NOMO-1 treated with DMSO at 0.1 percent for 48 hours (cell line): ENCODE data around the gene CETP.
"Not testable (repeated sequence)": the region's sequence is repeated elsewhere in the genome, so short reads cannot be mapped to it uniquely, and the experiment has no call there.

Experiments used
- DNase-seq: peaks from one replicate; lab custom pipeline; 2025; ENCODE audit not compliant: unreplicated experiment; lab: John Stamatoyannopoulos, UW

Gene CETP

GRCh38 chr16:56934599-56935145, 27.1 kb upstream of the CETP start:
- not testable (repeated sequence) for DNase-seq

DNA sequence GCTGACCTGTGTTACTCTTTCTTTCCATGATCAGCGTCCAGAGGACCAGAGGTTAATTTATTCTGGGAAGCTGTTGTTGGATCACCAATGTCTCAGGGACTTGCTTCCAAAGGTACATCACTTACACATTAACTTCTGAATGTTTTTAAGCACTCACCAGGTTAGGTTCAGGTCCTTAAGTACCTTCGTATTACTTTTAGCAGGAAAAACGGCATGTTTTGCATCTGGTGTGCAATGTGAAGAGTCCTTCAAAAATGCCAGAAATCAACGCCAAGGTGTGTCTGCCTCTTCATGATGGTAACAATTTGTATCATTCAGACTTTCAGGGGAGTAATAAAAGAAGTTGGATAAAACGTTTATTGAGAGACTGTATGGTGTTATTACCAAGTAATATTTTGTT, 26.5 kb upstream of the CETP start:
- DNase-seq, result no peak

- no peak for DNase-seq
These were observed 25.3 kb upstream of the CETP start for GRCh38 chr16:56936491-56936890.

GRCh38 chr16:56936950-56937349, 24.8 kb upstream of the CETP start:
- DNase-seq, result no peak

DNA sequence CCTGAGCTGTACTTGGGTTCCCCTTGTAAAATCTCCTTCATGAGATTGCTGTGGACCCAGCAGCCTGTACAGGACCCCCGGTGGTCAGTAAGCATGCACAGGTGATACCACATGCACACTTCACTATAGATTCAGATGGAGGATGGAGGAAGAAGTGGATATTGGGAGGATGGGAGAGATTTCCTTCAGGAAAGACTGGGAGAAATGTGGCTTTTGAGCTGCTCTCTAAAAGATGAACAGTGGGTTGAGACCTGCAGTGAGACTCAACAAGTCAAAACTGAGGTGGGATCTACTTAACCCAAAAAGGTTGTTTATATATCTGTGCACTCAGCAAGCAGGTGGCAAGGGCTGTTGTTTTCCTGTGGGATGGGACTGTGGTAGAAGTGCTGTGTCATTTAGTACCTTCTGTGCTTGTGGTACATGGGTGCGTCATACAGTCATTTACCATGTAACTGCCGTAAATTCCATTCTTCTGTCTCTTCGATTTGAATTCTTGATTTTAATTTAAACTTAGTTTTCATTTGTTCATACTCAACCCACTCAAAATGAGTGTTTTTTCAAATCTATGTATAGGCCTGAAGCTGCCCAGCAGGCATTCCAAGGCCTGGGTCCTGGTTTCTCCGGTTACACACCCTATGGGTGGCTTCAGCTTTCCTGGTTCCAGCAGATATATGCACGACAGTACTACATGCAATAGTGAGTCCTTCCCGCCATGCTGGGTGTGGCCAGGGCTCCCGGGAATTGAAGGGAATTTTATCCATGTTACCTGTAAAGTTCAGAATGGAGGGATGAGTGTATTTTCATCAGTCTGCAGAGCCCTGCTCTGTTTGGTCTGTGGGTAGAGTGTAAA, 22.9 kb upstream of the CETP start:
- DNase-seq, result no peak

DNA sequence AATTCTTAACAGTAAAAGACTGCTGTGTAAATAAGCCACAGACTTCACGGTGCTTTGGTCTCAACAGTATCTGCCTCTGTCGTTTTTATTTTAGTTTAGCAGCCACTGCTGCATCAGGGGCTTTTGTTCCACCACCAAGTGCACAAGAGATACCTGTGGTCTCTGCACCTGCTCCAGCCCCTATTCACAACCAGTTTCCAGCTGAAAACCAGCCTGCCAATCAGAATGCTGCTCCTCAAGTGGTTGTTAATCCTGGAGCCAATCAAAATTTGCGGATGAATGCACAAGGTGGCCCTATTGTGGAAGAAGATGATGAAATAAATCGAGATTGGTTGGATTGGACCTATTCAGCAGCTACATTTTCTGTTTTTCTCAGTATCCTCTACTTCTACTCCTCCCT, 21.9 kb upstream of the CETP start:
- DNase-seq, result no peak

DNA sequence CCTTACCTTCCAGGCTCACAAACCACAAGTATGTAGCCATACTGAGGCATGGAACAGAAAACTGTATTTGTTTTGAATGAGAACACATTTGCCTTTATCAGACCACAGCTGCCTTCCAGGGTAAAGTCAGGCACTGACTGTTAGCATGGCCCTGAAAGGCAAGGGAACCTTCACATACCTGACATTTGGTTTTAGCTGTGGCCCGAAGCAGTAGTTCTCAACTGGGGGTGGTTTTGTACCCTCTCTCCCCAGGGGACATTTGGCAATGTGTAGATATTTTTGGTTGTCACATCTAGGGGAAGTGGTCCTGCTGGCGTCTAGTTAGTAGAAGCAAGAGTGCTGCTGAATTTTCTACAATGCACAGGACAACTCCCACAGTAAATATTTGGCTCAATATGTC, 20.7 kb upstream of the CETP start:
- no peak for DNase-seq

- DNase-seq, result no peak
These were observed 19.9 kb upstream of the CETP start for GRCh38 chr16:56941856-56942331.

DNA sequence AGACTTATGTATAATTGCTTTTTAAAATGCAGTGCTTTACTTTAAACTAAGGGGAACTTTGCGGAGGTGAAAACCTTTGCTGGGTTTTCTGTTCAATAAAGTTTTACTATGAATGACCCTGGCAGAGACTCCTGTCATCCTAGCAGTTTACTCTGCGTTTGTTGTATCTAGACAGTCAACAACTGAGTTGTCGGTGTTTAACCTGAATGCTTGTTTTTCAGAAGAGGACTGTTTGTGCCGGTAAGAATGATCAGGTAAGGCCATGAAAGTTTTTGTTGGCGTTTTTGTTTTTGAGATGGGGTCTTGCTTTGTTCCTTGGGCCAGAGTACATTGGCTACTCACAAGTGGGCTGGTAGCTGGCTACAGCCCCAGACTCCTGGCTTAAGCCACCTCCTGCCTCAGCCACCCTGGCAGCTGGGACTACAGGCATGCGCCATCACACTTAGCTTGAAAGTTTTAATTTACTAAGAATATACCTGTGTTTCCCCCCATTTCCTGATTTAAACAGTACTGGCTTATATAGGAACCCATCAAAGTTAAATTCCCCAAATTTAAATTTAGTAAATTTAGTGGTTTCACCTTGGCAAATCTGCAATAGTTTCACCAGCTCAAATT, 17.9 kb upstream of the CETP start:
- DNase-seq, result no peak

DNA sequence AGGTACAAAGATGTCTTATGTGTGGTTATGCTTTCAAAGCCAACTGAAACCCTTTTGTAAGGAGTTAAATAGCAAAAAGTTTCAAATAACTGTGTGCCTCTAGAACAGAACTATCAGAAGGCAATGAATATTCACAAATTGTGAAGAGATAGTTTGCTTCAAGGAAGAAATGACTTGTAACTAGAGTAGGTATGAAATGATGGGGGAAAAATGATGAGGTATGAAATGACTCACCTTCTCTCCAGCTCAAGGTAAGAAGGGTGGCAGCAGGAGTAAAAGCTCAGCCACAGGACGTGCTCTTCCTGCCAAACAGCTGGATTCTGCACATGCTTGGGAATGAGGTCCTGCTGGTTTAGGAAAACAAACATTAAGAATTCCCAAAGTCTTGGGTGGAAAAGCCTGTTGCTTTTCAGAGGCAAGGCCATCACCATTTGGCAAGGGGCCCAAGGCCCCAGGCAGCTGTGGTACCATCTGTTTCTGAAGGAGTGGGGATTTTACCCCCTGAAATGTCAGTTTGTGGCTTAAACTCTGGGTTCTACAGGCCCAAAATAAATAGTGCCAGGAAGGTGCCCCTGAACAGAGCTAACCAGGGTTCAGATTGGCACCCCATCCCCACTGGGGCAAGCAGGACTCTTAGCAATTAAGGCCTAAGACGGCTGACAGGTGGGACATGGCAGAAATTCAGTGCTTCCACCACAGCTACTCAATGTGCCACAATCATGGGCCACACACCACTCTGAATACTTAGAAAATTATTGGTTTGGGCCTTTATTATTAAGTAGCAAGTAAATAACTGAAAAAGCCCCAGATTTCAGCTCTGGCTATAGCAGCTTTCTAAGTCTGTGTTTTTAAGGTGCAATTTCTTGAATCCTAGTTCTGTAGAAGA, 16.6 kb upstream of the CETP start:
- DNase-seq, result no peak

GRCh38 chr16:56945847-56946527, 15.8 kb upstream of the CETP start:
- DNase-seq, result no peak

DNA sequence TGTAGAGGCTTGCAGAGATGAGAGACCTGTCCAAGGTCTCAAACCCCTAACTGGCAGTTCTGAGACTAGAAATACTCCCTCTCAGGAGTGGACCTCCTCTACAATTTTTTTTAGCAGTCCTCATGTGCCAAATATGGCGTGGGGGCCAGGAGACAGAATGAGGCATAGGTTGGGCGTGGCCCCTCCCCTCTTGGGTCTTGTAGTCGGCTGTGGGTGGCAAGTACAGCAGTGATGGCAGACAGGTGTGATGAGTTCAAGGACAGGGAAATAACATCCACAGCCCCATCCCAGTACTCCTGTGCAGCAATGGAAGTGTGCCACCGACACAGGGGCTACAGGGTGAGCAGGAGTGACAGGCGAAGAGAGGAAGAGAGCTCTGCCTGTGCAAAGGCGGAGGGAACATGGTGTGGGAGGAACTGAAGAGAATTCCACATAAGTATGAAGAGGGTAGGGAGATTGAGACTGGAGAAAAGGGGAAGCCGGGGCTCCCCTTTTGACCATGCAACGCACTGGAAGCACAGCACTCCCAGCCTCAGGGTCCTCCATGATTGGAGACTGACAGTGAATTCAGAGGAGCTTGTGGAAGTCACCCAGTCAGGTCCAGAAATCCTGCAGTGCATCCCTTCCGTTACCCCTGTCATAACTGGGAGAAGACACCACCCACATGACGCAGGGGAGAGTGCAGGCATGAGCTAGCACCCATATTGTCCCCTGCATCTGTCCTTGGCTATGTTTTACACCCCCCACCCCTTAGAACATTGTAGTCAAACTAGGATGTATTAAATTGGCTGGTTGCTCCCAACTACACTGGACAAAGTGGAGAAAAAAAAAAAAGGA, 14.8 kb upstream of the CETP start:
- no peak for DNase-seq

GRCh38 chr16:56947604-56947995, 14.2 kb upstream of the CETP start:
- DNase-seq, result no peak

DNA sequence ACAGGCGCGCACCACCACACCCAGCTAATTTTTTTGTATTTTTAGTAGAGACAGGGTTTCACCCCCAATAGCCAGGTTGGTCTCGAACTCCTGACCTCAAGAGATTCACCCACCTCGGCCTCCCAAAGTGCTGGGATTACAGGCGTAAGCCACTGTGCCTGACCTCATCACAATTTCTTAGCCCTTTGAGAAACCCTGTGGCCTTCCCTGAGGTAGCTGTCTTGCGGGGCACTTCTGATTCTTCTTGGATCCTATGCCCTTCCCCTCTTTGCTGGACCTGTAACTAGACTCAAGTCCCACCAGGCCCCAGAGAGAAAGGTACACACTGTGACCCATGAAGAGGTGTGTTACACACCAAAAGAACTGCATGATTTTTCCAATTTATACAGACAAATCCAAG, 13.5 kb upstream of the CETP start:
- no peak for DNase-seq

GRCh38 chr16:56950051-56950450, 11.7 kb upstream of the CETP start:
- DNase-seq, result no peak

- no peak for DNase-seq
These were observed 11.3 kb upstream of the CETP start for GRCh38 chr16:56950455-56950854.

DNA sequence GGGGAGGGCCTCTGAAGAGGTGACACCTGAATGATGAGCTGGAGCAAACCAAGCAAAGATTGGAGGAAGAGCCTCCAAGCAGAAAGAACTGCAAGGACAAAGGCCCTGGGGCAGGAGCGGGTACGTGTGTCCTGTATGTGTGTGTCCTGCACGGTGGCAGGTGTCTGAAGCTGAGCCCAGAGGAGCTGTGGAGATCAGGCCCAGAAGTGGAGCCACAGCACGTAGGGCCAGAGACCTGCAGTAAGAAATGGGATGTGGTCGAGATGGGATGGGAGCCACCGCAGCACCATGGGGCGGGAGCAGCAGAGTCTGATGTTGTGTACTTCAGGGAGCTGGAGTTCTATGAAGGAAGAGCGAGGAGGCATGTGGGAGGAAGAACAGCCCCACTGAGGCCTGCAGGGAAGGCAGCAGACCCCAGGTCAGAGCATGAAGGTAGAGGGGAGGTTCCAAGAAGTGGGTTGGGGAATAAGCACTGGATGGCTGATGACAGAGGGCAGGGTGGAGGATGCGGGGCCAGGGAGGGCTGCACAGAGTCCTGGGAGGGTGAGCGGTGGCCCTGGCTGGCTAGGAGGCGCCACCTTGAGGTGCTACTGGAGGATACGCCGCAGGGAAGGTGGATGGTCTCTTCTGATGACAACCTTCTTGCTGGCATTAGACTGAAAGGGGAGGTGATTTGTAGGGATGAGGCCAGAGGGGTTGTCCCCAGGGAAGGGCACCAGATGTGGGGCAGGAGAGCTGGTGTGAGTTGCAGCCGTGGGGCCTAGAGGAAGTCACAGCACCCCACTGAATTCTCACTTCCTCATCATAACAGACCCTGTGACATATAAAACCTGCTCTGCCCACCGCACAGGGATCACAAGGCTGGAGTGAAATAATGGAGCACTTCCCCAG, 10.6 kb upstream of the CETP start:
- peak; percentile 95 for DNase-seq

- DNase-seq, result no peak
These were observed 8.7 kb upstream of the CETP start for GRCh38 chr16:56953006-56953405.

DNA sequence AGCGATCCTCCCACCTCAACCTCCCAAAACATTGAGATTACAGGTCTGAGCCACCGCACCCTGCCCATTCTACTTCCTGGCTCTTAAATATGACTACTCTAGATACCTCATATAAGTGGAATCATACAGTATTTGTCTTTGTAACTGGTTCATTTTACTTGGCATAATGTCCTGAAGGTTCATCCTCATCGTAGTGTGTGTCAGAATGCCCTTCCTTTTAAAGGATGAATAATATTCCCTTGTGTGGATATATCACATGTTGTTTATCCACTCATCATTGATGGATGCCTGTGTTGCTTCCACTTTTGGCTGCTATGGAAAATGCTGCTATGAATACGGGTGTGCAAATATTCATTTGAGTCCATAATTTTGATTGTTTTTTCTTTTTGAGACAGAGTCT, 5.7 kb upstream of the CETP start:
- DNase-seq, result no peak
